IPS DF 6.9 (cell line): ENCODE data around the gene KLHL2.

ENCODE experiments used
- DNase-seq: peaks from one replicate; pipeline ENCODE4 v3.0.0-alpha.2; 2013; ENCODE audit warnings: low read depth, low spot score
- H3K27ac ChIP-seq: one replicate; pipeline ENCODE4 v1.5.1; 2013; ENCODE audit warnings: low read length, control low read depth
- H3K27me3 ChIP-seq: 2 replicates; pipeline ENCODE4 v1.6.1; 2013; ENCODE audit warnings: mild to moderate bottlenecking, low read length; ENCODE audit not compliant: control insufficient read depth, insufficient read depth
- H3K36me3 ChIP-seq: 2 replicates; pipeline ENCODE4 v1.6.1; 2013; ENCODE audit warnings: low read length; ENCODE audit not compliant: control insufficient read depth, insufficient read depth
- H3K4me1 ChIP-seq: 2 replicates; pipeline ENCODE4 v1.6.1; 2013; ENCODE audit warnings: low read length; ENCODE audit not compliant: control insufficient read depth, insufficient read depth
- H3K4me3 ChIP-seq: 2 replicates; pipeline ENCODE4 v1.5.1; 2013; ENCODE audit warnings: mild to moderate bottlenecking, low read length
- H3K9me3 ChIP-seq: 2 replicates; pipeline ENCODE4 v1.6.1; 2013; ENCODE audit warnings: low read length, inconsistent platforms; ENCODE audit not compliant: control insufficient read depth, insufficient read depth
- WGBS: extraction: QIAGEN DNeasy Blood & Tissue Kit; methylation state at CpG from one replicate; pipeline ENCODE4 v1.1.7; 2013; ENCODE audit warnings: mixed read lengths, missing lambda C conversion rate; ENCODE audit not compliant: insufficient read length, insufficient coverage; 5-methylcytosine and 5-hydroxymethylcytosine counted together

Gene KLHL2

GRCh38 chr4:165288639-165289422, 81.5 kb downstream of the KLHL2 start:
- no peaks in the 10 kb centered on the region for H3K27me3 ChIP-seq
- no peaks in the 10 kb centered on the region for H3K9me3 ChIP-seq
- H3K27ac ChIP-seq, result no peak overlapping the region
- H3K36me3 ChIP-seq, result no peaks in the 10 kb centered on the region
- no peak overlapping the region for H3K4me3 ChIP-seq
- no peaks in the 10 kb centered on the region for H3K4me1 ChIP-seq
- DNase-seq, result no peak

- DNase-seq, result no peak
- H3K36me3 ChIP-seq, result no peaks in the 10 kb centered on the region
- no peaks in the 10 kb centered on the region for H3K27me3 ChIP-seq
- no peak overlapping the region for H3K27ac ChIP-seq
- H3K4me1 ChIP-seq, result no peaks in the 10 kb centered on the region
- H3K9me3 ChIP-seq, result no peaks in the 10 kb centered on the region
- H3K4me3 ChIP-seq, result no peak overlapping the region
These were observed 82.0 kb downstream of the KLHL2 start for GRCh38 chr4:165289423-165289785.

GRCh38 chr4:165293061-165293460, 85.7 kb downstream of the KLHL2 start:
- DNase-seq, result no peak
- Histone ChIP-seq H3K4me1 (no peaks in the 10 kb centered on the region), H3K36me3 (no peaks in the 10 kb centered on the region), H3K9me3 (no peaks in the 10 kb centered on the region), H3K27ac (no peak overlapping the region), H3K4me3 (no peak overlapping the region), H3K27me3 (no peaks in the 10 kb centered on the region)
- no CpG with 5 or more reads among the region's 6 CpGs for WGBS

DNA sequence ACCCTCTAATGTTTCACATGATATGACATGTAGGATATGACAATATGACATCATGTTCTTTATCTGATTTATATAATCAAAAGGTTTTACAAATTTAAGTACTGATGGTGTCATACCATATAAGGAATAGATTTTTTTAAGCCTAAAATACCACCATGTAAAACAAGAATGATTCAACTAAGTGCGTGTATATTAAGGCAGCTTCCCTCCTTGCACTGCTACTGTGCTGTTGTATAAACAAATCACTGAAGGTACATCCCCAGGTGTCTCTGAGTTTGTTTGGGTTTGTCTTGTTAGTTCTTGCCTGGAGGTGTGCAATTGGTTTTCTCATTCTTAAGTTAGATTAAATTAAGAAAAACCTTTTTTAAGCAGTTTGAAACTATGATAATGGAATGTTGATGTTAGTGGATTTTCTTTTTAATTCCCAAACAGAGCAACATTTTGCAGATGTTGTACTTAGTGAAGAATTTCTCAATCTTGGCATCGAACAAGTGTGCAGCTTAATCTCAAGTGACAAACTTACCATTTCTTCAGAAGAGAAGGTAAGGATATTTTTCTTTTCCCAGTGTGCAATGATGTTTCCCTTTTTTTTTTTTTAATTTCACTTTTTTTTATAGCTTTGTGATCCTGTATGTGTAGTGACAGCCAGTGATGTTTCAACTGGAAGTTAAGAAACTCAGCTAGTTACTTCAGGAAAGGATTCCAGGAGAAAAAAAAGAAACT, 86.7 kb downstream of the KLHL2 start:
- Histone ChIP-seq H3K36me3 (no peaks in the 10 kb centered on the region), H3K4me1 (no peaks in the 10 kb centered on the region), H3K27ac (no peak overlapping the region), H3K9me3 (no peaks in the 10 kb centered on the region), H3K4me3 (no peak overlapping the region), H3K27me3 (no peaks in the 10 kb centered on the region)
- WGBS, result no CpG with 5 or more reads among the region's 2 CpGs
- DNase-seq, result no peak

DNA sequence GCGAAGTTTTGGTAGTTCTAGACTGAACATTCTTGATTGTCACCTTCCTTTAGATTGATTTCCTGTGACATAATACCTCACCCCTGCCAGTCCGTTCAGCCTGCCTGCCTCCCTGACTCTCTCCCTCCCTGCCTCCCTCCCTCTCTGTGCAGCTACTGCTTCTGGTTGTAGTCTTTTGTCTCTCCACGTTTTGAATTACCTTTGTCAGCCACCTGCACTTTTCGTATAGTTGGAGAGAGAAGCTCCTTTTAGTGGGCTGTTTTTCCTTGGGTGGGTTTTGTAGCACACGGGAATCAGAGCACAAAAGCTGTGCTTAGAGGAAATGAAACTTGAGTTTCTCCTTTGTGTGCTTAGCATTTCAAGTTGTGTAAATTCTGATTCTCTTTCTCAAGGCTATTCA, 87.5 kb downstream of the KLHL2 start:
- Histone ChIP-seq H3K27ac (no peak overlapping the region), H3K27me3 (no peaks in the 10 kb centered on the region), H3K4me1 (no peaks in the 10 kb centered on the region), H3K36me3 (no peaks in the 10 kb centered on the region), H3K4me3 (no peak overlapping the region), H3K9me3 (no peaks in the 10 kb centered on the region)
- no CpG with 5 or more reads among the region's 5 CpGs for WGBS
- DNase-seq, result no peak

- no peaks in the 10 kb centered on the region for H3K36me3 ChIP-seq
These were observed 90.3 kb downstream of the KLHL2 start for GRCh38 chr4:165297626-165298025.

GRCh38 chr4:165299399-165300060, 92.2 kb downstream of the KLHL2 start:
- Histone ChIP-seq H3K27ac (no peak overlapping the region), H3K9me3 (no peaks in the 10 kb centered on the region), H3K4me3 (no peak overlapping the region), H3K27me3 (no peaks in the 10 kb centered on the region), H3K36me3 (no peaks in the 10 kb centered on the region), H3K4me1 (no peaks in the 10 kb centered on the region)
- DNase-seq, result no peak
- WGBS, result no CpG with 5 or more reads among the region's 5 CpGs

More at GRCh38 chr4:165297626-165298025, 90.3 kb downstream of the KLHL2 start:
- WGBS, result no CpG with 5 or more reads among the region's 8 CpGs
- H3K4me1 ChIP-seq, result no peaks in the 10 kb centered on the region
- no peaks in the 10 kb centered on the region for H3K9me3 ChIP-seq
- no peak overlapping the region for H3K4me3 ChIP-seq
- H3K27me3 ChIP-seq, result no peaks in the 10 kb centered on the region
- no peak overlapping the region for H3K27ac ChIP-seq
- no peak for DNase-seq

DNA sequence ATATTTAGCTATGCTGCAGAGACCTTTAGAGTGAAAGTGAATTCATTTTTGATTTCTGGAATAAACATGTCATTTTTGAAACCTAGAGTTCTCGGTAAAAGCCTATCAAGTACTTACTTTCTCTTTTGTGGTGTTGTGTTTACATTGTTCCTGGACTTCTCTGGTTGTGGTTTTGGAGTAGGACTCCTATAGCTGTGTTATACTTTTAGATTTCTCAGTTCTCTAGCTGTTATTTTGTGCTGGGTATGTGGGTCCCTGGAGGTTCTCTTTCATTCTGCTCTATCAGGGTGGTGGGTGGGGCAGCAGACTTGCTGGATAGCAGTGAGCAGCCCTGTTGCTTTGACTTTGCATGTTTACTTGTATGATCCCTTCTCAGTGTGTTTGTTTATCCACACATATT, 94.5 kb downstream of the KLHL2 start:
- Histone ChIP-seq H3K36me3 (no peaks in the 10 kb centered on the region; the same call in 1 of the 2 replicates), H3K4me3 (no peak overlapping the region), H3K27ac (no peak overlapping the region), H3K4me1 (no peaks in the 10 kb centered on the region), H3K27me3 (no peaks in the 10 kb centered on the region), H3K9me3 (no peaks in the 10 kb centered on the region)
- DNase-seq, result no peak
- no CpG with 5 or more reads among the region's 1 CpG for WGBS

DNA sequence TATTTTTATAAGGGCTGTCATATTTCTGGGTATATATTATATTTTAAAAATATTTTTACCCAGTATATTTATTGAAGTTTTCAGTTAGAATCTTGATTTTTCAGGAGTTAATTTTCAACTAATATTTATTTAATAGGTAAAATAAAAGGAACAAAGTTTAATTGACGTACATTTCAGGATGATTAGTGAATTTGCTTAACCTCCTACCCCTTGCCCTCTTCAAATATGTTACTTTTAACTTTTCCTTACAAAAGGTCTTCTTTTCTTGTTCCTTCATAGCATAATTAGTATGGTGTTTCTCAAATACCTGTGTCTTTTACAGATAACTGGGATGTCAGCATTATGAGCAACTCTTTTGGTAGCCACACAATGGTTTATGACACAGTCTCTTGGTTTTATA, 95.3 kb downstream of the KLHL2 start:
- no peaks in the 10 kb centered on the region for H3K27me3 ChIP-seq
- no peaks in the 10 kb centered on the region for H3K9me3 ChIP-seq
- H3K4me1 ChIP-seq, result no peaks in the 10 kb centered on the region
- no peak overlapping the region for H3K4me3 ChIP-seq
- H3K36me3 ChIP-seq, result no peaks in the 10 kb centered on the region; the same call in 1 of the 2 replicates
- DNase-seq, result no peak
- WGBS, result no CpG with 5 or more reads among the region's 1 CpG
- H3K27ac ChIP-seq, result no peak overlapping the region

DNA sequence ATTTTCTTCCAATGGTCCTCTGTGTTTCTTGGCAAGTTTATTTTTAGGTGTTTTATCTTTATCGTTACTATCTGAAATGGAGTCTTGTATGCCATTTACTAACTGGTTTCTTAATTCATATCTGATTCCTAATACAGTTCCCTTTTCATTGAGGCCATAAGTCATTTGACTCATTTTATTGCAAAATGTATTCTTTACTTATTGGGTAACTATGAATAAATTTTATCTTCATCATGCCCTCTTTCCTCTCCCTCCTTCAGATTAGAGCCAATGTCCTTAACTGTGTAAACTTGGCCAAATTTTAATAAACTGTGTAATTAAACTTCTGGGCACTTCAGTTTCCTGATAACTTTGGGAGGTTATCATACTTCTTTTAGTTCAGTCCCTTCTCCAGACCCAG, 100.8 kb downstream of the KLHL2 start:
- WGBS, result no CpG with 5 or more reads among the region's 1 CpG
- DNase-seq, result no peak
- no peak overlapping the region for H3K4me3 ChIP-seq
- H3K4me1 ChIP-seq, result no peaks in the 10 kb centered on the region; the same call in 1 of the 2 replicates
- H3K36me3 ChIP-seq, result no peaks in the 10 kb centered on the region; the same call in 1 of the 2 replicates
- H3K9me3 ChIP-seq, result no peaks in the 10 kb centered on the region
- H3K27ac ChIP-seq, result no peak overlapping the region
- H3K27me3 ChIP-seq, result no peaks in the 10 kb centered on the region
